Activated naive CD4-positive, alpha-beta T cell treated with anti-CD3 and anti-CD28 coated beads, Interleukin-2, amount 50 U/mL, for 72 hours (primary cell): ENCODE data around the gene TIFAB. TPM values are rescaled to one million over a fixed set of nuclear protein-coding genes. Genes with fewer than 3 reads are reported as not detected.
A peak's percentile ranks its signal among the peaks of the same experiment; 100 is the strongest.

ENCODE experiments used
- ATAC-seq, 2 donors: fragments of 150-1000 bp; cut with Tn5 transposase; 2 replicates each; pipeline ENCODE4 v1.10.0; 2021; ENCODE audit warnings: mild to moderate bottlenecking in 2 of 2, moderate library complexity in 2 of 2
- DNase-seq, 2 donors: peaks; one replicate each; pipeline ENCODE4 v3.0.0; 2021 to 2022; ENCODE audit warnings: low spot score in 2 of 2
- H3K27ac Mint-ChIP-seq, 2 donors: one replicate each; pipeline ENCODE4 v1.8.0; 2022; ENCODE audit warnings: mild to moderate bottlenecking in 2 of 2, mixed read lengths in 2 of 2
- H3K36me3 Mint-ChIP-seq, 2 donors: one replicate each; pipeline ENCODE4 v1.8.0; 2022; ENCODE audit warnings: mixed read lengths in 2 of 2
- H3K9me3 Mint-ChIP-seq, 2 donors: one replicate each; pipeline ENCODE4 v1.8.0; 2022; ENCODE audit warnings: mixed read lengths in 2 of 2
- total RNA-seq, 2 donors: library from RNA; stranded (reverse); gene quantifications; one replicate each; pipeline ENCODE4 v1.2.3, GENCODE V29; 2022

Gene TIFAB
- total RNA-seq, 2 donors from 2014 or later: not detected

DNA sequence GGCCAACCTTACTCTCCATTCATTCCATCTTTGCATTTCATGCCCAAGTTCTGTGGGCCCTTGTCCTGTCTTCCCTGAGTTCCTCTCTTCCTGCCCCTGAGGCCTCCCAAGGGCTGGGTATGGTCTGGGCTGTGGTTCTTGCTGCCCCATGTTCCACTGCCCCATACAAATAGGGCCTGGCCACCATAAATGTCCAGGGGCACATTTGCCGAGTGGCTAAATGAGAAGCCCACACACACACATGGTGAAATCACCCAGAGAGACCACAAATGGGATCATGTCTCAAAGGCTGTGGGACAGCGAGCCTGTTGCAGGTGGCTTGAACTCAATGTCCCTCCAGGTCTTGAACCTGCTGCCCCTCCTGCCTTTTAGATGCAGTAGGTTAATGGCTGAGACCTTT lies 1.2 kb downstream of the TIFAB start:
- DNase-seq (peak in 1 of 2 donors; percentile 28), ATAC-seq (no peak)
- Mint-ChIP-seq H3K27ac (no peak overlapping the region), H3K9me3 (no peaks in the 10 kb centered on the region), H3K36me3 (no peaks in the 10 kb centered on the region)

DNA sequence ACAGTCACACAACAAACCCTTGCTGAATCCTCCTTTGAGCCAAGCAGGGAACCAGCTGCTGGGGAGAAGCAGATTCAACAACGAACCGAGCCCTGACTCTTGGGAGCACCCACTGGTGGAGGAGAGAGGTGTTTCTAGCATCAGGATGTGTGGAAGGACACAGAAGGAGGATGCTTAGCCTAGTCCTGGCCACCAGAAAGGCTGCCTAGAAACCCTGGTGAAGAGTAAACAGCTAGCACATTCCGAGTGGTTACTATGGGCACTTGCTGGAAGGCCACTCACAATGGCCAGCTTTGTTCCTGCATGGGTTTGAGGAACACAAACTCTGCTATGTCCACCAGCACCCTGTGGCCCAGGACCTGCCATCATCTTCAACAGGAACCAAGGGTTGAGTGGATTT lies 1.8 kb downstream of the TIFAB start:
- no peaks in the 10 kb centered on the region for H3K9me3 Mint-ChIP-seq
- no peaks in the 10 kb centered on the region for H3K36me3 Mint-ChIP-seq
- DNase-seq (peak in 1 of 2 donors; percentile 37), ATAC-seq (no peak)
- H3K27ac Mint-ChIP-seq: no peak overlapping the region

DNA sequence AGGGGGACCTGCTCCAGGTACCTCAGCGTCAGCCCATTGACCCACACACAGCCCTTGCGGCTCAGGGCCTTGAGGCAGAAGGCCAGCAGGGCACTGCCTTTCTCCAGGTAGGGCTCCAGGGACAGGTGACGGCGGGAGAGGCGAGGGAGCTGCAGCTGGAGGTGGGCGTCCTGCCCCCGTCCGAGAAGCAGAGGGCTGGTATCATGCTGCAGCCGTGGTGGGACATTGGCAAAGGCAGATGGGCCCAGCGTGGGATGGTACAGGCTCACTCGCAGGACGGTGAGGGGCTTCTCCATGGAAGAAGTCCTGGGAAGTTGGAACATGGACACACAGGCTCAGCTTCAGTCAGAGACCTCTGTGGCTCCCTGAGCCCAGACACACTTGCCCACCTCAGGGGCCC lies 2.5 kb downstream of the TIFAB start:
- H3K27ac Mint-ChIP-seq: no peak overlapping the region
- no peaks in the 10 kb centered on the region for H3K9me3 Mint-ChIP-seq
- peak in 1 of 2 donors; percentile 37 for DNase-seq
- no peaks in the 10 kb centered on the region for H3K36me3 Mint-ChIP-seq
- no peak for ATAC-seq

DNA sequence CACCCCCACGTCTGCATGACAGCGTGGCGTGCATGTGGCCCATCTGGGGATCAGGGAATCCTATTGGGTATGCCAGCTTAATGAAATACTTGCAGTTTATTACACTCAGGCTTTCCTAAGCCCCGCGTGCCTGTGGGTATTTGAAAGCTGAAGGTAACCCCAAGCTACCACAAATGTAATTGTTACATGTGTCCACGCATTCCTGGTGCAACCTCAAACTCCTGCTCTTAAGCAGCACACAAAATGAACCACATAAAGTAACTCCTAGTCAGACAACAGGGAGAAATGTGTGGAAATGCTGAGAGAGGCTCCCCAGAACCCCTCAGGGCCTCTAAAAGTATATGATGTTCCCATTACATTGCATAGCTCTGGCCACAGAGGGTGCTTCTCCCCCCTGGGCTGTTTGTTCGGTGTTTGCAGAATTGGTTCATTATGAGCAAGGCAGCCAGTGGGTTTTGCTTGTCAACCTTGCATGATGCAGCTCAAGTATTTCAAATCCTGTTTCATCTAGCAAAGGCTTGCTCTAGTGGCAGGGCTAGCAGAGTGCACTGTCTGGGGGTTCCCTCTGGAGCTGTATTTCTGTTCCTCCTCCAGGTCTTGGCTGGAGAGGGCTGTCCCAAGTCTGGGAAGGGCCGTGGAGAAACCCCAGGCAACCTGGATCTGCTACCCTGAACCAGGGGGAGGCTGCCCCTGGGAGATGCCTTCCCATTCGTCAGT lies 3.2 kb downstream of the TIFAB start:
- no peaks in the 10 kb centered on the region for H3K36me3 Mint-ChIP-seq
- no peaks in the 10 kb centered on the region for H3K9me3 Mint-ChIP-seq
- ATAC-seq: no peak
- H3K27ac Mint-ChIP-seq: no peak overlapping the region
- DNase-seq: peak in 1 of 2 donors; percentile 14

DNA sequence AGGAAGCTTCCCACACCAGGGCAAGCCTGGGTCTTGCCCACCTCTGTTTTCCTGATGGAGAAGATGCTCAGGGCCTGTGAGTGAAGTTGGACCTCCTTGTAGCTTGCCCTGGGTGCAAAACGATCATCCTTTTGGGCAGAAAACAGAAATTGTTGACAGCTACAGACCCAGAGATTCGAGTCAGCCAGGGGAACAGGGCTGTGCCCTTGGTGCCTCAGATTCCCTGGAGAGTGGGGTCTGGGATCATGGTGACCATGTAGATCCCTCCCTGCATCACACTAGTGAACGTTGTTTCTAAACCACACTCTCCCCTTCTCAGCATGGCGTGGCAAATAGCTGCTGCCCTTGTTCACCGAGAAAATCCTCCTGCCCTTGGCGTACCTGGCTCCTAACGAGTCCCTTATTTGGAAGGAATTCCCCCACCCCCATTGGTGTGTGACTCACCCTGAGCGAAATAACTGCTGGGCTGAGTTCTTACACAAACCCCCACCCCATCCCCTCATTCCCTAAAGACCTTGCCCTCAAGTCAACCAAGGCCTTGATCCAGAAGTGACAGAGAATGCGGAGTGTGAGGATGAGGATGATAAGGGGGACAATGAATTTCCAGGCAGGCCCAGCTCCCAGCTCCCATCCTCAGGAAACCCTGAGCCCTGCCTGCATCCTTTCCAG lies 3.9 kb downstream of the TIFAB start:
- Mint-ChIP-seq H3K27ac (no peak overlapping the region), H3K36me3 (no peaks in the 10 kb centered on the region), H3K9me3 (no peaks in the 10 kb centered on the region)
- ATAC-seq (no peak), DNase-seq (peak in 1 of 2 donors; percentile 39)

DNA sequence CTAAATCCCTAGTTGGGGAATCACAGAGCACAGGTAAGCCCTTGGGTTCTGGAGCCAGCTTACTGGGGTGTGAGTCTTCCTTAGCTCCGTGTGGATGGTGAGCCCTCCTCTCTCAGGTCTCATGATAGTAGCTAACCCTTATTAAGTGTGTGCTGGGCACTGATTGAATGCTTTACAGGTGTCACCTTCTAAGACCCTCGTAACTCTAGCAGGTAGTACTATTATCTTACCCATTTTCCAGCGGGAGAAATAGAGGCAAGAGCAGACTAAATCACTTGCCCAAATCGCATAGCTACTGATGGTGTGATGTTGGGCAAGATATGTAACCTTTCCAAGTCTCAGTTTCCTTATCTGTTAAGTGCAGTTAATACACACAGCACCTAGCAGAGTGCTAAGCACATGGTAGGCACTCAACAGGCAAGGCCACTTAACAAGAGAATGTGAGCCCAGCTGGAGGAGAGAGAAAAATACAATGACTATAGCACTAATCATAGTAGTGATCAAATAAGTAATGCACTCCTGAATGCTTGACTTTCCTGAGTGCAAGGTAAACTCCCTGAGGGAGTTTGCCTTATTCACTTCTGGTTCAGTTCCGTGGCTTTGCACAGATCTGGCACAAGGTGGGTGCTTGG lies 4.7 kb downstream of the TIFAB start, which contains the start of gene DCANP1:
Gene DCANP1, minus strand, starts transcription at position 51 of the 632 bp plus-strand sequence. CDS start 240 bp downstream, outside the sequence.
- Mint-ChIP-seq H3K9me3 (no peaks in the 10 kb centered on the region), H3K27ac (no peak within 1 kb of the TSS), H3K36me3 (no peaks in the 10 kb centered on the region)
- ATAC-seq (no peak), DNase-seq (no peak)

DNA sequence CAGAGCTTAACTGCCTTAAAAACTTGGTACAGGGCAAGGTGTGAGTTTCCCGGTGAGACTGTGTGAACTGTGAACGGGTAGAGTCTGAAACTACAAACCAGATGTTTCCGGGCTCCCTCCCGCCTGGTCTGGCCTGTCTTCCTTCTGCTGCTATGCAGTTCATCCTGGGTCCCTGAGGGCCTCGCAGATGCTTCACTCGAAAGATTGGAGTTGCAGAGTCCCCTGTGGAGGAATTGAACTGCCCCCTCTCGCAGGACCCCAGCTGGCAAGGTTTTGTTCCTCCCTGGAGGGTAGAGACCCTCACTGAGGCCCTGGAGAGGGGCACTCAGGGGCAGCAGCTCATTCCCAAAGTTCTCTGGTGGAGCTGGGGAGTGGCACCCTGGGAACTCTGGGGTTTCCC lies 5.5 kb downstream of the TIFAB start:
- Mint-ChIP-seq H3K27ac (no peak overlapping the region), H3K36me3 (no peaks in the 10 kb centered on the region)

DNA sequence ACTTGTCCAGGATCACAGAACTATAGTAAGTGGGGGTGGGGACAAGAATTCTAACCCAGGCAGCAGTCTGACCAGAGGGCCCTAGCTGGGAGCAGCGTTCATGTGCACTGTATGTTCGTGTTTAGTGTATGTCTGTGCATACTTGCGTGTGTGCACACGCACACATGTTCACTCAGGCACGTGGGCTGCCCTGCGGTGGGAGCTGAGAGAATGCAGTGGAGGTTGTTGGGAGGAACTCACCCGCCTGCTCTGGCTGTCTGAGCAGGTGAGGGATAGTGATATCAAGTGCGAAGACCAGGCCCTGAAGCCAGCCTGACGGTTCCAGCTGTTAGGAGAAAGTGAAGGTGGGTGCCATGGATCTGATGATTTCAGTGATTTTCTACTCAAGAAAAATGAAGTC lies 5.9 kb downstream of the TIFAB start:
- Mint-ChIP-seq H3K36me3 (no peaks in the 10 kb centered on the region), H3K9me3 (no peaks in the 10 kb centered on the region), H3K27ac (no peak overlapping the region)
- DNase-seq: peak in 1 of 2 donors; percentile 47
- ATAC-seq: no peak

More for the DNA sequence above, 5.5 kb downstream of the TIFAB start:
- no peaks in the 10 kb centered on the region for H3K9me3 Mint-ChIP-seq
- ATAC-seq (no peak), DNase-seq (peak in 1 of 2 donors; percentile 25)

DNA sequence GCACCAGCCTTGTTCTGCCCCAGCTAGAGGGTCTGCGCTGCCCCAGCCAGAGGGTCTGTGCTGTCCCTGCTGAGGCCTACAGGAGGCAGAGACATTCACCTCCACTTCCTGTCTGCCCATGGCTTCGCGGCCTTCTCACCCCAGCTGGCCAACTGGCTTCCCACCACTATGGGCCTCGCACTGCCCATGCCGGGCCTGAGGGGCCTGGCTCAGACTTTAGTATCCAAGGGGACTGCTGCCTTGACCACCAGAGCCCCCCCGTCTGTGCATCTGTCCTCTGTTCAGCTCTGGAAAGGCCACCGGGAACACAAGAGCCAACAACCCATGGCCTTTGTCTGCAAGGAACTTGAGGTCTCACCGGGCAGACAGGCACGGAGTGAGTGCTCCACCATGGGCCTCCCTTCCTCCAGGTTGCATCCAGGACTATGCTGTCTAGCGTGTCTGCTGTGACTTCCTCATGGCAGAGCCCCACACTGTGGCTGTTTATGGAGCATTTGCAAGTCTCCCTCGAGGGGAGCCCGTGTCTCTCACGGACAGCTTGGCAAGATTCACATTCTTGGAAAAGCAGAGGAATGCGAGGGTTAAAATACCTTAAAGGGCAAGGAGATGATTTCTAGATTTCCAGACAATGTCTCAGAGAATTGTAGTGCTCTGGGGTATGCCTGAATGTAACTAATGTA lies 6.7 kb downstream of the TIFAB start:
- ATAC-seq (no peak), DNase-seq (peak in 1 of 2 donors; percentile 33)
- Mint-ChIP-seq H3K9me3 (no peaks in the 10 kb centered on the region), H3K27ac (no peak overlapping the region), H3K36me3 (no peaks in the 10 kb centered on the region)

DNA sequence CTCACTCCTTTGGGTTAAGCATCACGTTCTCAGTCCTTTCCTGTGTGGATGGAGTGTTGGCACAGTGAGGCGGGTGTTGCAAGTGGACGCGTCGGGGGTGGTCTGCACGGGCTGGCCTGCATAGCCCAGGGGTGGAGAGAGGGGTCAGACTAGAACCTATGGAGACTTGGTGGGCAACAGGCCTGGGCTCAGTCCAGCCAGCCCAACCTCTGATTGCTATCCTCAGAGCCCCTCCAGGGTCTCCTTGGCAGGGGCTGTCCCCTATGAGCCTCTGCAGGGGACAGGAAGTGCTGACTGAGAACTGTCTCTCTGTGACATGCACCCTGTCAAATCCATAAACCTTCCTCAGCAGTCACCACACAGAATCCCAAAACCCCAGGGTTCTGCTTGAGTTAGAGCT lies 7.3 kb downstream of the TIFAB start:
- Mint-ChIP-seq H3K27ac (no peak overlapping the region), H3K36me3 (no peaks in the 10 kb centered on the region), H3K9me3 (no peaks in the 10 kb centered on the region)
- DNase-seq: peak in 1 of 2 donors; percentile 31
- no peak for ATAC-seq

DNA sequence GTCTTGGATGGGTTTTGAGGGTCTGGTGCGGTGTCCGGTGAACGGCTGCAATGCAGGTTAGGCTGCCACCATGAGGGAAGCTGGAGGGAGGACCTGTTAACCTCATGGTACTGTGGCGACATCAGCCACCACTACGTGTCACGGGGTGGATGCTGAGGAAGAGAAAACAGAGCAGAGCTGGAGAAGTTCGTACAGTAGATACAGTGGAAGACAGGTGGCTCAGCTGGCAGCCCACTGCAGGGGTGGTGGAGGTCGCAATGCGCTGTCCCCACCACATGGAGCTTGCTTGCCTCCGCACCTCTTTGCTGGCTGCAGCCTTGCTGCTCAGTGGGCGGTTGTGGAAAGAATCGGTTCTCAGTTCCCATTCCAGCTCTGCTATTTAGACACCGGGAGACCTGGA lies 7.8 kb downstream of the TIFAB start:
- Mint-ChIP-seq H3K27ac (no peak overlapping the region), H3K9me3 (no peaks in the 10 kb centered on the region)
- ATAC-seq: no peak

DNA sequence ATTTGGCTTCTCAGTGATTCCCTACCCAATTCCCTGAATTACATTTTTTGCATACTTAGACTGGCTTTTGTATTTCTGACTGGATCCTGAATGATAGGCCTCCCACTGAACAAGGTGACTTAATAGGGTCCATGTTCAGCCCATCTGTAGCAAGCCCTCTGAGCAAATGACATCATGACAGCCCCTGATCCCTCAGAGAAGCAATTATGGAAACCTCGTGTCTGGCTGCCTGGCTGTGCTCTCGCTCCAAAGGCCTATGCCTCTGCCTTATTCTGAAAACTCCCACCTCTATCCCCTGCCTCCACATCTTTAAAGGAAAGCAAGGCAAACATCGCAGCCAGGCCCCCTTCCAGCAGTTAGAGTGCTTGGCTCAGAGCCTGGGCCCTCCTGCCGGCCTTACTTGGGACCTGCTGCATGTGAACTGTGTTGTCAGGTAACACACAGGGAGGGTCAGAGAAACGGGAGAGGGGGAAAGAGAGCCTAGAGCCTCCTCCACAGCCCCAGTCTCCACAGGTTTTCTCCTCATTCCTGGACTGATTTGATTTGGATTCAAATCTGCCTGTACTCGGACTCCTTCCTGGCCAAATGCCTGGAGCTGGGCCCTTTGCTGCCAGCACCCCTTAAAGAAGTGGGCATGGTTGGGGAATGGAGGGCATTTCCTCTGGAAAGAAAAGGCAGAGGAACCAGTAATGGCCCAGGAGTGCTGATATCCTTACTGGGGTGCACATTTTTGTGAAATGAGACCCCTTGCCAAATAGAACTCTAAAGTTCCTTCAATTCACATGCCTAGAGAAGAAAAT lies 8.8 kb downstream of the TIFAB start:
- H3K36me3 Mint-ChIP-seq: no peaks in the 10 kb centered on the region
- ATAC-seq (no peak), DNase-seq (peak in 1 of 2 donors; percentile 31)
- H3K9me3 Mint-ChIP-seq: no peaks in the 10 kb centered on the region
- no peak overlapping the region for H3K27ac Mint-ChIP-seq

More for the DNA sequence above, 7.8 kb downstream of the TIFAB start:
- H3K36me3 Mint-ChIP-seq: no peaks in the 10 kb centered on the region
- DNase-seq: no peak

DNA sequence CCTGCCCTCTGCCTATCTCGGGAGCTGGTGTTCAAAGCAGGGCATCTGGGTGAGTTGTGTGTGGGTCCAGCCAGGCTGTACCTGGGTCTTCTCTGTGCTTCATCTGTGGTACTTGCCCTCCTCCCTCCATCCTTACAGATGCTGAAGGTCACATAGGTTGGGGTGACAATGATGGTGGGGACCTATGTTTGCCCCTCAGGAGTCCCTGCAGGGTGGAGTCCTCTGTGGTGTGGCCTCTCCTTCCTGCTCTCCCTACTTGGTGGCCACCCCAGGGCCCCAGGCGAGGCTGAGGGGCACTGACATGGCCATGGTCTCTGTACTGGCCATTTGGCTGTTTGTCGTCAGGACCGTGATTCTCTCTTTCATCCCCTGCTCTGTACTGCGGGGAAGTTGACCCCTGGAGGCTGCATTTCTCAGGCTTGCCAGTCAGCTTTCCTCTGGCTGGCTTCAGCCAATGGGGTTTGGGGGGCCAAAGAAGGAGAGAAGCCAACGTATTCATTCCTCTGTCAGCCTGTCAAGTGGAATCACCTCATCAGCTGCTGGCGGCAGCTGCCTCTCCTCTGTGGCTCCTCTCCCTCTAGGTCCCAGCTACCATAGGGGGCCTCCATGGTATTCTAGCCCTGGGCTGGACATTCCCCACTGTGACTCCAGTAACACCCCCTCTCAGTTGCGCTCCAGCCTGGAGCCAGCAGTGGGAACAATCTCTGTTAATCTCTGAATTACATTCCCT lies 9.6 kb downstream of the TIFAB start:
- H3K9me3 Mint-ChIP-seq: no peaks in the 10 kb centered on the region
- H3K27ac Mint-ChIP-seq: no peak overlapping the region
- no peak for ATAC-seq

DNA sequence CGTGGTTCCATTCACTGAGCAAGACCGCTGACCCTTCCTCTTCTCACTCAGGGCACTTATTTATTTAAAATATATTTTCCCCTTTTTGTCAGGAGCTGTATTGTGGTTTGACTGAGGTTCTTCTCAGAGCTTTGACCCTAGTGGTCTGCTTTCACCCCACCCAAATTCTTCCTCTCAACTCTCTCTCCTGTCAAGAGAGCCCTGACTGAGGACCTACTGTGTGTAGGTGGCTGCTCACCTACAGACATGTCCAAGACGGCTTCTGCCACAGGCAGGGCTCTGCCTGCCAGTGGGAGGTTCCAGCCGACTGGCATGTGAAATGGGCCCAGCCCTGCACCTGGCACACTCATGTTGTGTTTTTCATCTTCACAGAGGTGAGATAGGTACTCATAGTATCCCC lies 10.2 kb downstream of the TIFAB start:
- ATAC-seq: no peak
- Mint-ChIP-seq H3K27ac (no peak overlapping the region), H3K36me3 (no peaks in the 10 kb centered on the region), H3K9me3 (no peaks in the 10 kb centered on the region)
- DNase-seq: peak in 1 of 2 donors; percentile 35

More for the DNA sequence above, 9.6 kb downstream of the TIFAB start:
- peak in 1 of 2 donors; percentile 46 for DNase-seq
- no peaks in the 10 kb centered on the region for H3K36me3 Mint-ChIP-seq

DNA sequence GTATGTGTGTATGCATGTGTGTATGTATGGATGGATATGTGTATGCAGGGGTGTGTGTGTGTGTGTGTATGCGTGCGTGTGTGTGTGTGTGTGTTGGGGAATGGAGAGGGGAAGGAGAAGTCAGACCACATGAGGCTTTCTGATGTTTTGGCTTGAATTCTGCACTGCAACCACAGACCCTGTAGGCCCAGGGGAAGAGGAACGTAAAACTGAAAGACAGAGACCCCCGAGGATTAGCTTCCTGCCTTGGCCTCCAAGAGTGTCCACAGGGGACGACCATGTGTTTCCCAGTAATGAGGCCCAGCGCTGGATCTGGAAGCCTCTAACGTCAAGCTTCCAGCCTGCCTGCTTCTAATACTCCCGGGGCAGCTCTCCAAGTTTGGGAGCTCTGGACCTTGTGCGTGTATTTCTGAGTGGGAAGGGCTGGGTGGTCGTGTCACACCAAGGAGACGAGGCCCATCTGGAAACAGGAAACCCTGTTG lies 10.8 kb downstream of the TIFAB start:
- no peak overlapping the region for H3K27ac Mint-ChIP-seq
- no peaks in the 10 kb centered on the region for H3K36me3 Mint-ChIP-seq
- no peaks in the 10 kb centered on the region for H3K9me3 Mint-ChIP-seq
- ATAC-seq (no peak), DNase-seq (peak in 1 of 2 donors; percentile 23)
